ENCODE results near the gene GEMIN5. TPM values are rescaled to one million over a fixed set of nuclear protein-coding genes. Genes with fewer than 3 reads are reported as not detected.

GEMIN5 gene
- total RNA-seq, 1 donor from 2014 or later, result 21.9 TPM

DNA sequence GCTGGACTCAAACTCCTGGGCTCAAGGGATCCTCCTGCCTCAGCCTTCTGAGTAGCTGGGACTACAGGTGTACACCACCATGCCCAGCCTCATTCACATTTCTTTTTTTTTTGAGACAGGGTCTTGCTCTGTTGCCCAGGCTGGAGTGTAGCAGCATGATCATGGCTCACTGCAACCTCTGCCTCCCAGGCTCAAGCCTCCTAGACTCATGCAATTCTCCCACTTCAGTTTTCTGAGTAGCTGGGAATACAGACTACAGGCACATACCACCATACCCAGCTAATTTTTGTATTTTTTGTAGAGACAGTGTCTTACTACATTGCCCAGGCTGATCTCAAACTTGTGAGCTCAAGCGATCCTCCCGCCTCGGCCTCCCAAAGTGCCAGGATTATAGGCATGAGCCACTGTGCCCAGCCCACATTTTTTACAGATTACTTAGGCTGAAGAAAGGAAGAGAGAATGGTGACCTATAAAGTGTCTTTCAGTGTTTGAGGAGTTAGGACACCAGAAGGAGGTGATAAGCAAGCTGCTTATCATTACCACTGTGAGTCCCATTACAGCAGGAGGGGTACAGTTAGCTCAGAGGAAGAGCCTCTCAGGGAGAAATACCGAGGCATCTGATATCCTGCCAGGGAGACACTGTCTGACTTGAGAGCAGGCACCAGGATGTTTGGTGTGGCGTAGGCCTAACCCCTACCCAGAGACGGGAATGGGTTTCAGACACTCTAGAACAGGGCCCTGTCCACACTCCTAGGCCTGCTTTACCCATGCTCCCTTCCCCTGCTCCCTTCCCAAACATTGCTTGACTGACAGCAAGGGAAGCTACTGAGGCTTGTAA, 97.4 kb downstream of the GEMIN5 start:
- no peak for DNase-seq (ENCODE audit: low spot score, unreplicated experiment)
- peaks cover 7% of the 10 kb centered on the region for H3K36me3 Mint-ChIP-seq (ENCODE audit: insufficient read depth)
- peaks cover 27% of the 10 kb centered on the region for H3K4me1 Mint-ChIP-seq (ENCODE audit: low read depth)
- H3K27ac Mint-ChIP-seq, result no peak overlapping the region
- no peaks in the 10 kb centered on the region for H3K27me3 Mint-ChIP-seq
- TF ChIP-seq, protein P1, sequence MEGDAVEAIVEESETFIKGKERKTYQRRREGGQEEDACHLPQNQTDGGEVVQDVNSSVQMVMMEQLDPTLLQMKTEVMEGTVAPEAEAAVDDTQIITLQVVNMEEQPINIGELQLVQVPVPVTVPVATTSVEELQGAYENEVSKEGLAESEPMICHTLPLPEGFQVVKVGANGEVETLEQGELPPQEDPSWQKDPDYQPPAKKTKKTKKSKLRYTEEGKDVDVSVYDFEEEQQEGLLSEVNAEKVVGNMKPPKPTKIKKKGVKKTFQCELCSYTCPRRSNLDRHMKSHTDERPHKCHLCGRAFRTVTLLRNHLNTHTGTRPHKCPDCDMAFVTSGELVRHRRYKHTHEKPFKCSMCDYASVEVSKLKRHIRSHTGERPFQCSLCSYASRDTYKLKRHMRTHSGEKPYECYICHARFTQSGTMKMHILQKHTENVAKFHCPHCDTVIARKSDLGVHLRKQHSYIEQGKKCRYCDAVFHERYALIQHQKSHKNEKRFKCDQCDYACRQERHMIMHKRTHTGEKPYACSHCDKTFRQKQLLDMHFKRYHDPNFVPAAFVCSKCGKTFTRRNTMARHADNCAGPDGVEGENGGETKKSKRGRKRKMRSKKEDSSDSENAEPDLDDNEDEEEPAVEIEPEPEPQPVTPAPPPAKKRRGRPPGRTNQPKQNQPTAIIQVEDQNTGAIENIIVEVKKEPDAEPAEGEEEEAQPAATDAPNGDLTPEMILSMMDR (IDR thresholded peaks at IDR 0.05; ENCODE audit: unreplicated experiment), result no peak
- no peak overlapping the region for H3K4me3 Mint-ChIP-seq (ENCODE audit: low read depth)
- H3K9me3 Mint-ChIP-seq (ENCODE audit: low read depth), result no peaks in the 10 kb centered on the region

Other genes with a start within 250 kb of the GEMIN5 start
- gene LARP1, start 182.8 kb downstream of the GEMIN5 start, total RNA-seq, result 225 and 234 TPM in 2 replicates
- gene FAXDC2, start 87.6 kb downstream of the GEMIN5 start, total RNA-seq, result 14.8 and 15.8 TPM in 2 replicates
- gene CNOT8, start 79.6 kb downstream of the GEMIN5 start, total RNA-seq, result 55.4 and 56.4 TPM in 2 replicates
- gene MRPL22, start 2.9 kb upstream of the GEMIN5 start, total RNA-seq, result 48.9 and 57.1 TPM in 2 replicates
- gene KIF4B, start 75.5 kb upstream of the GEMIN5 start, total RNA-seq, result not detected in 2 replicates

Measured in progenitor cell of endocrine pancreas (in vitro differentiated cells).